CD4-positive, CD25-positive, alpha-beta regulatory T cell (primary cell): ENCODE measurements around the gene WIPF1. TPM values are rescaled to one million over a fixed set of nuclear protein-coding genes. Genes with fewer than 3 reads are reported as not detected.
"Not testable (repeated sequence)": the region's sequence is repeated elsewhere in the genome, so short reads cannot be mapped to it uniquely, and the experiment has no call there.

Experiments used
- ATAC-seq, 2 donors: fragments of 150-1000 bp; cut with Tn5 transposase; one replicate each; pipeline ENCODE4 v1.10.0; 2021; ENCODE audit warnings: low read depth in 2 of 2, moderate number of reproducible peaks in 2 of 2, moderate library complexity in 1 of 2
- DNase-seq, 3 donors: peaks; one replicate each; pipeline versions ENCODE4 v3.0.0 to v3.0.0-alpha.2; 2012 to 2022; ENCODE audit warnings: mixed read lengths in 1 of 3
- H3K27ac ChIP-seq: one replicate; pipeline ENCODE4 v1.7.0; 2013; ENCODE audit warnings: mild to moderate bottlenecking, low read length; ENCODE audit not compliant: insufficient read depth, poor library complexity, severe bottlenecking
- H3K27me3 ChIP-seq: one replicate; pipeline ENCODE4 v1.7.0; 2013; ENCODE audit warnings: low read length; ENCODE audit not compliant: control insufficient read depth, insufficient read depth
- H3K36me3 ChIP-seq: one replicate; pipeline ENCODE4 v1.7.0; 2013; ENCODE audit warnings: mild to moderate bottlenecking, low read length, moderate library complexity; ENCODE audit not compliant: control insufficient read depth, insufficient read depth
- H3K4me1 ChIP-seq: 2 replicates; pipeline ENCODE4 v1.7.0; 2013; ENCODE audit warnings: mild to moderate bottlenecking, low read length; ENCODE audit not compliant: insufficient read depth, control insufficient read depth, poor library complexity, severe bottlenecking
- H3K4me3 ChIP-seq: one replicate; pipeline ENCODE4 v1.7.0; 2013; ENCODE audit warnings: low read depth, mild to moderate bottlenecking, low read length, moderate library complexity
- H3K9me3 ChIP-seq, 2 experiments: 1 replicate in 1 of 2; 2 replicates in 1 of 2; pipeline ENCODE4 v1.7.0; 2013; ENCODE audit warnings: low read length in 2 of 2, mild to moderate bottlenecking in 1 of 2, moderate library complexity in 1 of 2; ENCODE audit not compliant: control insufficient read depth in 2 of 2
- H3K27ac Mint-ChIP-seq, 3 donors: one replicate each; pipeline ENCODE4 v1.8.0; 2020 to 2022; ENCODE audit warnings: mild to moderate bottlenecking in 3 of 3, mixed read lengths in 3 of 3, moderate library complexity in 2 of 3
- H3K27me3 Mint-ChIP-seq: one replicate; pipeline ENCODE4 v1.8.0; 2022; ENCODE audit warnings: mild to moderate bottlenecking, mixed read lengths
- H3K36me3 Mint-ChIP-seq: one replicate; pipeline ENCODE4 v1.8.0; 2020; ENCODE audit warnings: mixed read lengths
- H3K4me1 Mint-ChIP-seq, 4 donors: one replicate each; pipeline ENCODE4 v1.8.0; 2020 to 2022; ENCODE audit warnings: mixed read lengths in 4 of 4, mild to moderate bottlenecking in 1 of 4
- H3K4me3 Mint-ChIP-seq, 4 donors: one replicate each; pipeline ENCODE4 v1.8.0; 2020 to 2022; ENCODE audit warnings: mild to moderate bottlenecking in 4 of 4, mixed read lengths in 4 of 4, moderate library complexity in 3 of 4
- H3K9me3 Mint-ChIP-seq, 7 donors: one replicate each; pipeline ENCODE4 v1.8.0; 2020 to 2022; ENCODE audit warnings: mixed read lengths in 7 of 7, mild to moderate bottlenecking in 3 of 7, moderate library complexity in 2 of 7
- polyA plus RNA-seq, 4 donors: library from polyadenylated mRNA; unstranded; fragments of 300-500 nt; fragmentation: Illumina TruSeq; gene quantifications; one replicate each; pipeline ENCODE4 v1.2.3, GENCODE V29; 2021
- total RNA-seq: library from RNA; stranded (reverse); gene quantifications from one replicate; pipeline ENCODE4 v1.2.3, GENCODE V29; 2022

Gene WIPF1
- total and polyA plus RNA-seq, 5 donors from 2014 or later: 95.5 to 473 (median 110) TPM

- H3K27ac Mint-ChIP-seq: peak overlapping the region in 1 of 3 donors; percentile 26
- not testable (repeated sequence) for ATAC-seq, H3K4me3 Mint-ChIP-seq
These were observed 49.6 kb downstream of the WIPF1 start for GRCh38 chr2:174548021-174548420.

GRCh38 chr2:174546519-174547506 is 50.8 kb downstream of the WIPF1 start:
- Mint-ChIP-seq H3K27ac (peak overlapping the region in 2 of 3 donors; percentile 76 to 80), H3K27me3 (no peaks in the 10 kb centered on the region), H3K36me3 (peaks cover 9% of the 10 kb centered on the region), H3K4me3 (peak overlapping the region in 1 of 4 donors; percentile 41), H3K9me3 (no peaks in the 10 kb centered on the region), H3K4me1 (peaks cover 0 to 20% (median 14%) of the 10 kb centered on the region in 4 donors)
- Histone ChIP-seq H3K36me3 (no peaks in the 10 kb centered on the region), H3K27me3 (no peaks in the 10 kb centered on the region), H3K9me3 (no peaks in the 10 kb centered on the region), H3K4me3 (no peak overlapping the region), H3K27ac (no peak overlapping the region), H3K4me1 (no peaks in the 10 kb centered on the region)
- peak in 2 of 3 donors; percentile 28 to 66 for DNase-seq
- ATAC-seq: peak in 1 of 2 donors; percentile 28

More at GRCh38 chr2:174548021-174548420, 49.6 kb downstream of the WIPF1 start:
- H3K27ac ChIP-seq, H3K9me3 Mint-ChIP-seq, H3K27me3 ChIP-seq, H3K9me3 ChIP-seq, H3K4me3 ChIP-seq, H3K27me3 Mint-ChIP-seq, H3K36me3 ChIP-seq, DNase-seq, H3K4me1 ChIP-seq: not testable (repeated sequence)
- peaks cover 10 to 26% (median 22%) of the 10 kb centered on the region in 4 donors for H3K4me1 Mint-ChIP-seq
- peaks cover 14% of the 10 kb centered on the region for H3K36me3 Mint-ChIP-seq

- Mint-ChIP-seq H3K27me3 (no peaks in the 10 kb centered on the region), H3K36me3 (peaks cover 9% of the 10 kb centered on the region), H3K4me1 (peaks cover 0 to 20% (median 10%) of the 10 kb centered on the region in 4 donors), H3K27ac (no peak overlapping the region), H3K4me3 (no peak overlapping the region), H3K9me3 (no peaks in the 10 kb centered on the region)
- H3K4me3 ChIP-seq: no peak overlapping the region
- H3K4me1 ChIP-seq: no peaks in the 10 kb centered on the region
- ATAC-seq (no peak), DNase-seq (no peak)
- H3K9me3 ChIP-seq: no peaks in the 10 kb centered on the region
- no peaks in the 10 kb centered on the region for H3K27me3 ChIP-seq
- H3K27ac ChIP-seq: no peak overlapping the region
- H3K36me3 ChIP-seq: no peaks in the 10 kb centered on the region
These were observed 52.4 kb downstream of the WIPF1 start for GRCh38 chr2:174545240-174545639.

GRCh38 chr2:174544802-174545201 is 52.8 kb downstream of the WIPF1 start:
- H3K27me3 Mint-ChIP-seq: no peaks in the 10 kb centered on the region
- H3K9me3 Mint-ChIP-seq: no peaks in the 10 kb centered on the region
- H3K9me3 ChIP-seq: no peaks in the 10 kb centered on the region
- peaks cover 9% of the 10 kb centered on the region for H3K36me3 Mint-ChIP-seq
- H3K27ac ChIP-seq: no peak overlapping the region
- peak overlapping the region in 1 of 3 donors; percentile 29 for H3K27ac Mint-ChIP-seq
- H3K4me1 ChIP-seq: no peaks in the 10 kb centered on the region
- no peak overlapping the region for H3K4me3 ChIP-seq
- ATAC-seq: no peak
- no peak overlapping the region for H3K4me3 Mint-ChIP-seq
- peaks cover under 1% of the 10 kb centered on the region for H3K27me3 ChIP-seq
- H3K4me1 Mint-ChIP-seq: peaks cover 0 to 20% (median 10%) of the 10 kb centered on the region in 4 donors
- DNase-seq: no peak
- H3K36me3 ChIP-seq: no peaks in the 10 kb centered on the region

- ATAC-seq: no peak
- H3K4me3 Mint-ChIP-seq: no peak overlapping the region
- H3K9me3 Mint-ChIP-seq: no peaks in the 10 kb centered on the region
- Histone ChIP-seq H3K27ac (no peak overlapping the region), H3K4me1 (no peaks in the 10 kb centered on the region), H3K27me3 (peaks cover 3% of the 10 kb centered on the region), H3K4me3 (no peak overlapping the region), H3K36me3 (no peaks in the 10 kb centered on the region), H3K9me3 (no peaks in the 10 kb centered on the region)
- peaks cover 9% of the 10 kb centered on the region for H3K36me3 Mint-ChIP-seq
- H3K4me1 Mint-ChIP-seq: peaks cover 0 to 25% (median 11%) of the 10 kb centered on the region in 4 donors
- peak overlapping the region in 1 of 3 donors; percentile 29 for H3K27ac Mint-ChIP-seq
- no peak for DNase-seq
- H3K27me3 Mint-ChIP-seq: no peaks in the 10 kb centered on the region
These were observed 53.4 kb downstream of the WIPF1 start for GRCh38 chr2:174544156-174544555.

GRCh38 chr2:174540893-174541292 is 56.7 kb downstream of the WIPF1 start:
- H3K27ac ChIP-seq: no peak overlapping the region
- H3K4me1 Mint-ChIP-seq: peaks cover 0 to 15% (median 12%) of the 10 kb centered on the region in 4 donors
- no peaks in the 10 kb centered on the region for H3K9me3 ChIP-seq
- no peaks in the 10 kb centered on the region for H3K9me3 Mint-ChIP-seq
- no peaks in the 10 kb centered on the region for H3K36me3 Mint-ChIP-seq
- no peak for DNase-seq
- no peaks in the 10 kb centered on the region for H3K4me1 ChIP-seq
- no peaks in the 10 kb centered on the region for H3K36me3 ChIP-seq
- H3K27me3 Mint-ChIP-seq: peaks cover 8% of the 10 kb centered on the region
- no peak overlapping the region for H3K27ac Mint-ChIP-seq
- peaks cover 3% of the 10 kb centered on the region for H3K27me3 ChIP-seq
- no peak overlapping the region for H3K4me3 ChIP-seq
- no peak overlapping the region for H3K4me3 Mint-ChIP-seq
- no peak for ATAC-seq

- no peak overlapping the region for H3K4me3 ChIP-seq
- no peaks in the 10 kb centered on the region for H3K36me3 Mint-ChIP-seq
- DNase-seq: no peak
These were observed 61.6 kb downstream of the WIPF1 start for GRCh38 chr2:174535757-174536703.

More at GRCh38 chr2:174535757-174536703, 61.6 kb downstream of the WIPF1 start:
- Mint-ChIP-seq H3K9me3 (no peaks in the 10 kb centered on the region), H3K27ac (no peak overlapping the region), H3K4me3 (peak overlapping the region in 1 of 4 donors; percentile 40), H3K27me3 (peaks cover 8% of the 10 kb centered on the region), H3K4me1 (peaks cover 0 to 13% (median 8%) of the 10 kb centered on the region in 4 donors)
- peaks cover 3% of the 10 kb centered on the region for H3K27me3 ChIP-seq
- H3K27ac ChIP-seq: no peak overlapping the region
- ATAC-seq: no peak
- no peaks in the 10 kb centered on the region for H3K4me1 ChIP-seq
- H3K9me3 ChIP-seq: no peaks in the 10 kb centered on the region
- no peaks in the 10 kb centered on the region for H3K36me3 ChIP-seq
